Fibroblast of lung (primary cell): ENCODE measurements around the gene FAP. TPM values are rescaled to one million over a fixed set of nuclear protein-coding genes. Genes with fewer than 3 reads are reported as not detected.

Source experiments
- DNase-seq, 2 donors: peaks; one replicate each; pipeline versions ENCODE4 v3.0.0 to v3.0.0-alpha.2; 2010; ENCODE audit warnings: low read depth in 2 of 2
- H2AFZ ChIP-seq: 2 replicates; pipeline ENCODE4 v1.5.1; 2012; ENCODE audit warnings: low read length, control low read depth, inconsistent platforms
- H3K27ac ChIP-seq: 2 replicates; pipeline ENCODE4 v1.5.1; 2011; ENCODE audit warnings: low read length, control low read depth; ENCODE audit not compliant: insufficient read depth
- H3K27me3 ChIP-seq: 2 replicates; pipeline ENCODE4 v1.5.1; 2011; ENCODE audit warnings: mild to moderate bottlenecking, low read length; ENCODE audit not compliant: control insufficient read depth, insufficient read depth
- H3K36me3 ChIP-seq: 2 replicates; pipeline ENCODE4 v1.5.1; 2011; ENCODE audit warnings: low read length; ENCODE audit not compliant: control insufficient read depth, insufficient read depth
- H3K4me1 ChIP-seq: 2 replicates; pipeline ENCODE4 v1.5.1; 2011; ENCODE audit warnings: low read length; ENCODE audit not compliant: control insufficient read depth, insufficient read depth; ENCODE audit errors: extremely low read depth
- H3K4me2 ChIP-seq: 2 replicates; pipeline ENCODE4 v1.5.1; 2011; ENCODE audit warnings: low read length, control low read depth; ENCODE audit not compliant: insufficient read depth; ENCODE audit errors: extremely low read depth
- H3K4me3 ChIP-seq, 4 experiments: fragments of 200-600 bp in 1 of 4; sonication (generic) in 1 of 4; replicated peaks in 1 of 4; 2 replicates each; pipeline ENCODE4 v1.5.1; 2011 to 2016; ENCODE audit warnings: low read length in 4 of 4, low read depth in 3 of 4, mild to moderate bottlenecking in 3 of 4, control low read depth in 2 of 4, inconsistent platforms in 1 of 4, mixed read lengths in 1 of 4; ENCODE audit not compliant: insufficient read depth in 1 of 4; ENCODE audit errors: control extremely low read depth in 1 of 4
- H3K79me2 ChIP-seq: 2 replicates; pipeline ENCODE4 v1.5.1; 2012; ENCODE audit warnings: mild to moderate bottlenecking, low read length, inconsistent platforms; ENCODE audit not compliant: control insufficient read depth, insufficient read depth
- H3K9ac ChIP-seq: 2 replicates; pipeline ENCODE4 v1.5.1; 2011; ENCODE audit warnings: mild to moderate bottlenecking, low read length, control low read depth; ENCODE audit not compliant: insufficient read depth
- H3K9me3 ChIP-seq: 2 replicates; pipeline ENCODE4 v1.5.1; 2012; ENCODE audit warnings: low read depth, low read length; ENCODE audit not compliant: control insufficient read depth, insufficient read depth
- H4K20me1 ChIP-seq: 2 replicates; pipeline ENCODE4 v1.5.1; 2011; ENCODE audit warnings: low read length; ENCODE audit not compliant: control insufficient read depth, insufficient read depth; ENCODE audit errors: extremely low read depth
- EZH2 ChIP-seq: IDR thresholded peaks from 2 replicates; pipeline ENCODE4 v1.5.1; 2012; ENCODE audit warnings: low read length, control low read depth, mild to moderate bottlenecking; ENCODE audit errors: missing control alignments
- polyA plus RNA-seq, 2 donors: library from polyadenylated mRNA; depleted of rRNA in 1 of 2; stranded (reverse) in 1 of 2; unstranded in 1 of 2; fragments of >200 nt; gene quantifications; 2 replicates each; pipeline ENCODE4 v1.2.1, GENCODE V29; 2011 to 2012; ENCODE audit warnings: missing spikeins in 1 of 2
- total RNA-seq: library from RNA; depleted of rRNA; stranded (reverse); fragments of >200 nt; gene quantifications from 2 replicates; pipeline ENCODE4 v1.2.1, GENCODE V29; 2014
- TF ChIP-seq, protein P1 (sequence below), 2 donors: IDR thresholded peaks in 1 of 2; conservative IDR thresholded peaks in 1 of 2; 1 replicate in 1 of 2; 2 replicates in 1 of 2; pipeline ENCODE4 v1.5.1; 2011 to 2012; ENCODE audit warnings: low read length in 2 of 2, control low read depth in 1 of 2, inconsistent platforms in 1 of 2, low read depth in 1 of 2, mild to moderate bottlenecking in 1 of 2

Gene FAP
- total and polyA plus RNA-seq, 2 donors (not counting 1 experiment from before 2014, with no cell fraction given), result 96.1 to 140 TPM

DNA sequence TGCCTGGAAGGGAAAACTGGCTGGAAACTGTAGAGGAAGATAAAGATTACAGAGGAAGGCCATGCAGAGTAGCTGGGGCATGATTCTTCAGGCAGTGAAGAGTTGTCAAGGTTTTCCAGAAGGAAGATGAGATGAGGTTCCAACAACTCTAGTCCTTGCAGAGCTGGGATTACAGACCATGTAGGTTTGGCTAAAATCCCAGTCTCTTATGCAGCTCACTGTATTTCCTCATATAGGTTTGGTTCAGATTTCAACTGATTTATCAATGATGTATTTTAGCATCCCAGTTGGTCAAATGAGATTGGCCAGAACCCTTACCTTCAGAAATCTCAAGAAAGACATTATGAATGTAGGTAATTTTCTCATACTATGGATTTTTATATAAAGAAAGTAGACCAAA lies 16.4 kb downstream of the FAP start:
- peak in 1 of 2 donors; percentile 31 for DNase-seq

DNA sequence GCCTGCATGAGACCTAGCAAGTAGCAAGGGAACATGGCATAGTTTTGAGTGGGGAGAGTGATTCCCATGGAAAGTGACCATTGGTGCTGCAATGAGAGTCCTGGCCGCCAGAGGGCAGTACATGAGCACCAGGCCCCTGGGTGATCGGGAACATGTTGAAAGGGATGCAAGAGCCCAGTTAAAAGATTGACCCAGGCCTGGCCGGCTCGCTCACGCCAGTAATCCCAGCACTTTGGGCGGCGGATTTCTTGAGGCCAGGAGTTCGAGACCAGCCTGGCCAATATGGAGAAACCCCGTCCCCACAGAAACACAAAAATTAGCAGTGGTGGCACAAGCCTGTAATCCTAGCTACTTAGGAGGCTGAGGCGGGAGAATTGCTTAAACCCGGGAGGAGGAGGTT lies 22.2 kb downstream of the FAP start:
- no peaks in the 10 kb centered on the region for H4K20me1 ChIP-seq

More for the DNA sequence above, 16.4 kb downstream of the FAP start:
- Histone ChIP-seq H2AFZ (no peak overlapping the region), H4K20me1 (no peaks in the 10 kb centered on the region), H3K4me1 (peaks cover 2% of the 10 kb centered on the region), H3K9ac (no peak overlapping the region), H3K4me2 (no peak overlapping the region), H3K79me2 (peaks cover 25% of the 10 kb centered on the region), H3K9me3 (no peaks in the 10 kb centered on the region), H3K27me3 (no peaks in the 10 kb centered on the region), H3K27ac (no peak overlapping the region), H3K36me3 (peaks cover 3% of the 10 kb centered on the region), H3K4me3 (no peak overlapping the region)
- TF ChIP-seq EZH2, result no peak
- TF ChIP-seq, protein P1, sequence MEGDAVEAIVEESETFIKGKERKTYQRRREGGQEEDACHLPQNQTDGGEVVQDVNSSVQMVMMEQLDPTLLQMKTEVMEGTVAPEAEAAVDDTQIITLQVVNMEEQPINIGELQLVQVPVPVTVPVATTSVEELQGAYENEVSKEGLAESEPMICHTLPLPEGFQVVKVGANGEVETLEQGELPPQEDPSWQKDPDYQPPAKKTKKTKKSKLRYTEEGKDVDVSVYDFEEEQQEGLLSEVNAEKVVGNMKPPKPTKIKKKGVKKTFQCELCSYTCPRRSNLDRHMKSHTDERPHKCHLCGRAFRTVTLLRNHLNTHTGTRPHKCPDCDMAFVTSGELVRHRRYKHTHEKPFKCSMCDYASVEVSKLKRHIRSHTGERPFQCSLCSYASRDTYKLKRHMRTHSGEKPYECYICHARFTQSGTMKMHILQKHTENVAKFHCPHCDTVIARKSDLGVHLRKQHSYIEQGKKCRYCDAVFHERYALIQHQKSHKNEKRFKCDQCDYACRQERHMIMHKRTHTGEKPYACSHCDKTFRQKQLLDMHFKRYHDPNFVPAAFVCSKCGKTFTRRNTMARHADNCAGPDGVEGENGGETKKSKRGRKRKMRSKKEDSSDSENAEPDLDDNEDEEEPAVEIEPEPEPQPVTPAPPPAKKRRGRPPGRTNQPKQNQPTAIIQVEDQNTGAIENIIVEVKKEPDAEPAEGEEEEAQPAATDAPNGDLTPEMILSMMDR (conservative IDR thresholded peaks at IDR 0.05 in 1 of 2, IDR thresholded peaks at IDR 0.05 in 1 of 2; ENCODE audit: low read depth in 1 of 2, low read length in 2 of 2), result no peak

DNA sequence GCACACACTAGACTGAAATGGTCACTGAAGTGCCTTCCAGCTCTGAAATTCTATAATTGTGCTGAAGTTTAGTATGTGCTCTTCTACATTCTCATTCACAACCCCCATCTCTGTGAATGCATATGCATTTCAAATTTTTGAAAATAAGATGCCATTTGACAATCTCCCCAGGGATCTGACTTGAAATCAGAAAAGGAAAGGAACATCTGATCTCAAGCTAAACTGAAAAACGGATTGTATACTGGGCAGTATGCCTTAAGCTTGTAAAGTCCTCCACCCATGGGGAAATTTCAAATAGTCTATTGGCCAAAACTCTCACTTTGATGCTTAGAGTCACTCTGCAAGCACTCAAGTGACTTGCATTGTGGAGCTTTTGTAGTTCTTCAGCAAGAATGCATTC lies 22.9 kb downstream of the FAP start:
- no peak for TF ChIP-seq EZH2
- TF ChIP-seq, protein P1 (conservative IDR thresholded peaks at IDR 0.05 in 1 of 2, IDR thresholded peaks at IDR 0.05 in 1 of 2; ENCODE audit: low read depth in 1 of 2, low read length in 2 of 2), result no peak
- H3K4me2 ChIP-seq, result no peak overlapping the region
- no peak overlapping the region for H2AFZ ChIP-seq
- no peak overlapping the region for H3K9ac ChIP-seq
- no peaks in the 10 kb centered on the region for H3K79me2 ChIP-seq
- H3K27ac ChIP-seq, result no peak overlapping the region
- H3K9me3 ChIP-seq, result no peaks in the 10 kb centered on the region
- no peak overlapping the region for H3K4me3 ChIP-seq
- no peak for DNase-seq
- peaks cover 3% of the 10 kb centered on the region for H3K4me1 ChIP-seq
- peaks cover 3% of the 10 kb centered on the region for H3K36me3 ChIP-seq
- H3K27me3 ChIP-seq, result no peaks in the 10 kb centered on the region
- H4K20me1 ChIP-seq, result no peaks in the 10 kb centered on the region

More for the DNA sequence above, 22.2 kb downstream of the FAP start:
- no peak overlapping the region for H2AFZ ChIP-seq
- no peak overlapping the region for H3K27ac ChIP-seq
- H3K79me2 ChIP-seq, result no peaks in the 10 kb centered on the region
- no peak overlapping the region for H3K4me3 ChIP-seq
- H3K27me3 ChIP-seq, result no peaks in the 10 kb centered on the region
- H3K4me2 ChIP-seq, result no peak overlapping the region
- H3K4me1 ChIP-seq, result peaks cover 3% of the 10 kb centered on the region
- H3K9ac ChIP-seq, result no peak overlapping the region
- H3K9me3 ChIP-seq, result no peaks in the 10 kb centered on the region
- peaks cover 3% of the 10 kb centered on the region for H3K36me3 ChIP-seq
- TF ChIP-seq EZH2, result no peak
- TF ChIP-seq, protein P1 (conservative IDR thresholded peaks at IDR 0.05 in 1 of 2, IDR thresholded peaks at IDR 0.05 in 1 of 2; ENCODE audit: low read depth in 1 of 2, low read length in 2 of 2), result peak; percentile 72 to 93
- DNase-seq, result peak; percentile 55 to 71
